MM.1S (cell line): ENCODE measurements around the gene SIGLEC8.

ENCODE experiments used
- DNase-seq: peaks from one replicate; pipeline ENCODE4 v3.0.0-alpha.2; 2015
- H2AFZ ChIP-seq: fragments of 300-600 bp; sonication (generic); 2 replicates; pipeline ENCODE4 v1.6.0; 2016; ENCODE audit warnings: antibody characterized with exemption, low read length
- H3F3A ChIP-seq: fragments of 300-600 bp; sonication (generic); 2 replicates; pipeline ENCODE4 v1.6.1; 2016; ENCODE audit warnings: mild to moderate bottlenecking, antibody characterized with exemption, low read length, moderate library complexity, mixed read lengths; ENCODE audit not compliant: insufficient read depth
- H3K27ac ChIP-seq: fragments of 300-600 bp; sonication (generic); 2 replicates; pipeline ENCODE4 v1.5.1; 2016; ENCODE audit warnings: mild to moderate bottlenecking, low read length
- H3K27me3 ChIP-seq: fragments of 300-600 bp; sonication (generic); replicated peaks from 2 replicates; pipeline ENCODE4 v1.6.0; 2016; ENCODE audit warnings: low read length; ENCODE audit not compliant: insufficient read depth
- H3K36me3 ChIP-seq: fragments of 300-600 bp; sonication (generic); replicated peaks from 2 replicates; pipeline ENCODE4 v1.6.1; 2016; ENCODE audit warnings: mild to moderate bottlenecking, low read length, mixed read lengths; ENCODE audit not compliant: insufficient read depth
- H3K4me1 ChIP-seq: fragments of 300-600 bp; sonication (generic); 2 replicates; pipeline ENCODE4 v1.6.1; 2016; ENCODE audit warnings: low read length, mixed read lengths
- H3K4me2 ChIP-seq: fragments of 300-600 bp; sonication (generic); 2 replicates; pipeline ENCODE4 v1.6.0; 2016; ENCODE audit warnings: low read depth, low read length
- H3K4me3 ChIP-seq: fragments of 300-600 bp; sonication (generic); 2 replicates; pipeline ENCODE4 v1.5.1; 2016; ENCODE audit warnings: low read length, mixed read lengths
- H3K79me2 ChIP-seq: fragments of 300-600 bp; sonication (generic); 2 replicates; pipeline ENCODE4 v1.6.1; 2016; ENCODE audit warnings: mixed run types, low read length, mixed read lengths
- H3K9ac ChIP-seq: fragments of 300-600 bp; sonication (generic); 2 replicates; pipeline ENCODE4 v1.6.1; 2016; ENCODE audit warnings: low read length, mixed read lengths
- H3K9me2 ChIP-seq: fragments of 300-600 bp; sonication (generic); replicated peaks from 2 replicates; pipeline ENCODE4 v1.6.1; 2016; ENCODE audit warnings: mild to moderate bottlenecking, low read length, mixed read lengths; ENCODE audit not compliant: insufficient read depth
- H3K9me3 ChIP-seq: fragments of 300-600 bp; sonication (generic); replicated peaks from 2 replicates; pipeline ENCODE4 v1.6.1; 2016; ENCODE audit warnings: mild to moderate bottlenecking, low read length, mixed read lengths; ENCODE audit not compliant: insufficient read depth
- H4K20me1 ChIP-seq: fragments of 300-600 bp; sonication (generic); 2 replicates; pipeline ENCODE4 v1.6.1; 2016; ENCODE audit warnings: mild to moderate bottlenecking, low read length, moderate library complexity, mixed read lengths; ENCODE audit not compliant: insufficient read depth
- EZH2 ChIP-seq: fragments of 300-600 bp; sonication (generic); optimal IDR thresholded peaks from 2 replicates; pipeline ENCODE3; 2017; ENCODE audit warnings: low read depth, mild to moderate bottlenecking, antibody characterized with exemption, low read length, mixed read lengths
- EZH2phosphoT487 ChIP-seq: fragments of 300-600 bp; sonication (generic); IDR thresholded peaks from 2 replicates; pipeline ENCODE4 v1.6.1; 2018; ENCODE audit warnings: antibody characterized with exemption, low read length
- TF ChIP-seq, protein P1 (sequence below): fragments of 300-600 bp; sonication (generic); IDR thresholded peaks from 2 replicates; pipeline ENCODE4 v1.5.1; 2016; ENCODE audit warnings: antibody characterized with exemption, low read length, mixed read lengths

The SIGLEC8 gene

GRCh38 chr19:51440052-51440451 lies 18.2 kb downstream of the SIGLEC8 start:
- no peaks in the 10 kb centered on the region for H3K9me3 ChIP-seq
- H3K36me3 ChIP-seq = no peaks in the 10 kb centered on the region
- no peak overlapping the region for H3K9ac ChIP-seq
- H2AFZ ChIP-seq = no peak overlapping the region
- TF ChIP-seq, protein P1, sequence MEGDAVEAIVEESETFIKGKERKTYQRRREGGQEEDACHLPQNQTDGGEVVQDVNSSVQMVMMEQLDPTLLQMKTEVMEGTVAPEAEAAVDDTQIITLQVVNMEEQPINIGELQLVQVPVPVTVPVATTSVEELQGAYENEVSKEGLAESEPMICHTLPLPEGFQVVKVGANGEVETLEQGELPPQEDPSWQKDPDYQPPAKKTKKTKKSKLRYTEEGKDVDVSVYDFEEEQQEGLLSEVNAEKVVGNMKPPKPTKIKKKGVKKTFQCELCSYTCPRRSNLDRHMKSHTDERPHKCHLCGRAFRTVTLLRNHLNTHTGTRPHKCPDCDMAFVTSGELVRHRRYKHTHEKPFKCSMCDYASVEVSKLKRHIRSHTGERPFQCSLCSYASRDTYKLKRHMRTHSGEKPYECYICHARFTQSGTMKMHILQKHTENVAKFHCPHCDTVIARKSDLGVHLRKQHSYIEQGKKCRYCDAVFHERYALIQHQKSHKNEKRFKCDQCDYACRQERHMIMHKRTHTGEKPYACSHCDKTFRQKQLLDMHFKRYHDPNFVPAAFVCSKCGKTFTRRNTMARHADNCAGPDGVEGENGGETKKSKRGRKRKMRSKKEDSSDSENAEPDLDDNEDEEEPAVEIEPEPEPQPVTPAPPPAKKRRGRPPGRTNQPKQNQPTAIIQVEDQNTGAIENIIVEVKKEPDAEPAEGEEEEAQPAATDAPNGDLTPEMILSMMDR = no peak
- TF ChIP-seq EZH2 = no peak
- TF ChIP-seq EZH2phosphoT487 = no peak
- H3K4me2 ChIP-seq = no peak overlapping the region
- H3K27ac ChIP-seq = no peak overlapping the region
- no peak for DNase-seq
- H3F3A ChIP-seq = no peaks in the 10 kb centered on the region
- H3K27me3 ChIP-seq = no peaks in the 10 kb centered on the region
- no peaks in the 10 kb centered on the region for H3K79me2 ChIP-seq
- no peak overlapping the region for H3K4me3 ChIP-seq
- no peaks in the 10 kb centered on the region for H4K20me1 ChIP-seq
- no peaks in the 10 kb centered on the region for H3K4me1 ChIP-seq
- no peaks in the 10 kb centered on the region for H3K9me2 ChIP-seq

- H3K9me2 ChIP-seq = no peaks in the 10 kb centered on the region
- H3K4me2 ChIP-seq = no peak overlapping the region
- no peaks in the 10 kb centered on the region for H3K4me1 ChIP-seq
- H3K27ac ChIP-seq = no peak overlapping the region
- TF ChIP-seq EZH2 = no peak
- TF ChIP-seq EZH2phosphoT487 = no peak
- TF ChIP-seq, protein P1 = no peak
- no peaks in the 10 kb centered on the region for H3K79me2 ChIP-seq
- H3K27me3 ChIP-seq = no peaks in the 10 kb centered on the region
- DNase-seq = no peak
- H3F3A ChIP-seq = no peaks in the 10 kb centered on the region
- no peaks in the 10 kb centered on the region for H4K20me1 ChIP-seq
- no peaks in the 10 kb centered on the region for H3K36me3 ChIP-seq
- no peak overlapping the region for H3K4me3 ChIP-seq
- no peaks in the 10 kb centered on the region for H3K9me3 ChIP-seq
- H2AFZ ChIP-seq = no peak overlapping the region
- H3K9ac ChIP-seq = no peak overlapping the region
These were observed 19.2 kb downstream of the SIGLEC8 start for GRCh38 chr19:51439021-51439465.

GRCh38 chr19:51434456-51434855 lies 23.8 kb downstream of the SIGLEC8 start:
- Histone ChIP-seq H3F3A (no peaks in the 10 kb centered on the region), H3K4me3 (no peak overlapping the region), H3K27ac (no peak overlapping the region)

More at GRCh38 chr19:51434456-51434855, 23.8 kb downstream of the SIGLEC8 start:
- Histone ChIP-seq H3K9me3 (no peaks in the 10 kb centered on the region), H2AFZ (no peak overlapping the region), H3K27me3 (no peaks in the 10 kb centered on the region), H3K9me2 (no peaks in the 10 kb centered on the region), H3K79me2 (no peaks in the 10 kb centered on the region), H3K36me3 (no peaks in the 10 kb centered on the region), H3K9ac (no peak overlapping the region), H4K20me1 (no peaks in the 10 kb centered on the region), H3K4me1 (no peaks in the 10 kb centered on the region), H3K4me2 (no peak overlapping the region)
- TF ChIP-seq EZH2 (no peak), EZH2phosphoT487 (no peak)
- TF ChIP-seq, protein P1 = no peak
- no peak for DNase-seq
